ENCODE measurements around the gene LYPD8.

The LYPD8 gene

GRCh38 chr1:248696261-248696660 lies 59.3 kb downstream of the LYPD8 start:
- DNase-seq, result no peak

GRCh38 chr1:248695451-248696132 lies 60.0 kb downstream of the LYPD8 start:
- DNase-seq, result no peak

GRCh38 chr1:248691567-248692155 lies 63.9 kb downstream of the LYPD8 start:
- no peak for DNase-seq
